ENCODE measurements around the gene DSCAML1. TPM values are rescaled to one million over a fixed set of nuclear protein-coding genes. Genes with fewer than 3 reads are reported as not detected.

DSCAML1 gene
- total RNA-seq, 1 donor from 2014 or later = 4.0 TPM

DNA sequence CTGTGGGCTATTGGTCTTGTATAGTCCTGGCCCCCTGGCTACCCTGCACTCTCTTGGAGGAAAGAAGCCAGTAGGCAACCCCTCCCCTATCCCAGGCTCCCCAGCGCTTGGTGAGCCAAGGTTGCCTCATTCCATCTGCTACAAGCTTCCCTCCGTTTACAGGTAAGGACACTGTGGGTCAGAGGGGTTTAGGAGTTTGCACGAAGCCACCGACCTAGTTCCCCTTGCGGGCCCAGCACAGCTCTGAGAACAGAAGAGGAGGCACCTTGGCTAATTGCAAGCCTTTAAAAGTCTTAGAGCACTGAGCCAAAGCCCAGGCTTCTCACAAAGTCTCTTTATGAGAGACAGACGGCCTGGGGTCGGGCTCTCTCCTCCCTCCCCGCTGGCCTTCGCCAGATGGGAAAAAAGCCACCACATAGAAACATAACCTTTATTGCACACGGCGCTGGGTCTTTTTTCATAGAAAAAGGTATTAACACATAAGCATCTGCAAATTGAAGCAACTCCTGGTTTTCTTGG lies 369.6 kb downstream of the DSCAML1 start:
- no peak for TF ChIP-seq CTCF (conservative IDR thresholded peaks at IDR 0.05; ENCODE audit: low read depth, low read length)
- H3K4me3 ChIP-seq (ENCODE audit: low read depth, low read length) = no peak overlapping the region
- no peak for DNase-seq (ENCODE audit: low read depth)

GRCh38 chr11:117426941-117427340 lies 370.1 kb downstream of the DSCAML1 start:
- H3K4me3 ChIP-seq (ENCODE audit: low read depth, low read length) = no peak overlapping the region
- no peak for TF ChIP-seq CTCF (conservative IDR thresholded peaks at IDR 0.05; ENCODE audit: low read depth, low read length)
- DNase-seq (ENCODE audit: low read depth) = no peak

- peak; percentile 98 for TF ChIP-seq CTCF (conservative IDR thresholded peaks at IDR 0.05; ENCODE audit: low read depth, low read length)
- no peak overlapping the region for H3K4me3 ChIP-seq (ENCODE audit: low read depth, low read length)
- DNase-seq (ENCODE audit: low read depth) = peak; percentile 1
Measured at GRCh38 chr11:117426297-117426685, 370.7 kb downstream of the DSCAML1 start.

DNA sequence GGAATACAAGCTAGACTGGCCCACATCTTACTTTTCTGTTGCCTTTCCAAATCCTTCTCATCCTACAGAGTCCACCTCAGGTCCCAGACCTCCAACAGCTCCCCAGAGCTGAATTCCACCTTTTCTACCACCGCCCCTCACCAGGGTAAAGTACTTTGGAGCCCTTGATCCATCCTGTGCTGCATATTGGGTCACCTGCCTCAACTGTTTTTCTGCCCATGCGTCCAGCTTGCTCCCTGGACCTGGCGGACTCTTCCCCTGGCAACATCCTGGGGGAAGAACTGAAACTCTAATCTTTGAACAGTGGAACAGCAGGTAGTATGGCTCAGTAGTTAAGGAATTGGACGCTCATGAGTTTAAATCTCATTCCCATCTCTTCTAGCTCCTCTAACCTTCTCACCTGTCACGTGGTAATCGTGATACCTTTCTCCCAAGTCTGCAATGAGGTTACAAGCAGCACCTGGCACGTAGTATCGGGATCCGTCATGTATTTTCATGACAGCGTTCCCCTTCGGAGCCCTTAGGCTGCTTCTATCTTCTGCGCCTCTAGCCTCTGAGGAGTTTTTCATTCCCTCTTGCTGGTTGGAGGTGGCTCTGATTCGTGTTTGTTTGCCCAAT lies 371.2 kb downstream of the DSCAML1 start:
- no peak for DNase-seq (ENCODE audit: low read depth)
- no peak overlapping the region for H3K4me3 ChIP-seq (ENCODE audit: low read depth, low read length)
- TF ChIP-seq CTCF (conservative IDR thresholded peaks at IDR 0.05; ENCODE audit: low read depth, low read length) = no peak

DNA sequence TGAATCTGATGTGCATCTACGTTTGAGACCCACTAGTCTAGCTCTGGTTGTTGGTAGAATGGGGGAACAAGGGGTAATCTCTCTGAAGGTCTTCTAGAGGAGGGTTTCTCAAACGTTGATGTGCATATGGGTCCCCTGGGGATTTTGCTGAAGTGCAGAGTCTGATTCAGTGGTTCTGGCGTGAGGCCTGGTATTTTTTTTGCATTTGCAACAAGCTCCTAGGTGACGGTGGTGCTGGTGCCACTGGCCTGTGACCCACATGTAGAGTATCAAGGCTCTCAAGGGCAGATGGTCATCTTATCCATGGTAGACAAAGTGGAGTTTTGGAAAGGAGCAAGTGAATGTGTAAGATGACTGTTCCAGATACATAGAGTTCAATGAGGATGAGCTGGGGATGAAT lies 372.2 kb downstream of the DSCAML1 start:
- TF ChIP-seq CTCF (conservative IDR thresholded peaks at IDR 0.05; ENCODE audit: low read depth, low read length) = no peak
- H3K4me3 ChIP-seq (ENCODE audit: low read depth, low read length) = no peak overlapping the region
- no peak for DNase-seq (ENCODE audit: low read depth)

- TF ChIP-seq CTCF (conservative IDR thresholded peaks at IDR 0.05; ENCODE audit: low read depth, low read length) = no peak
- no peak overlapping the region for H3K4me3 ChIP-seq (ENCODE audit: low read depth, low read length)
- no peak for DNase-seq (ENCODE audit: low read depth)
Measured at GRCh38 chr11:117423046-117423575, 373.9 kb downstream of the DSCAML1 start.

DNA sequence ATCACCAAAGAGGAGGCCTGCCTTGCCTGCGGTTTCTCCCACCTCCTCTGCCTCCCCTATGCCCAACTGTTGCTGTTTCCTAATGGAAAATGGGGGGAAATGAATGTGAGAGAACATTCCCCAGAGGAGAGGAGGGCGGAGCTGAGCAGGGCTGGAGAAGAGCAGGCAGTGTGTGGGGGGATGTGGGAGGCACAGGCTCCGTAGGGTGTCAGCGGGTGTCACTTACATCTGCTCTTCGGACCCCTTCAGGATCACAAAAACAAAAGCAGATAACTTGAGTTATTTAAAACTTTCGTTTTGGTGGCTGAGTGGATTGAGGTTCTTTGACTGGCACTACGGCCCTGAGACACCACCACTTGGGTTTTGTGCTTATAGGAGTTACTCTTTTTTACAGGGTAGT lies 375.5 kb downstream of the DSCAML1 start:
- DNase-seq (ENCODE audit: low read depth) = no peak
- no peak for TF ChIP-seq CTCF (conservative IDR thresholded peaks at IDR 0.05; ENCODE audit: low read depth, low read length)
- no peak overlapping the region for H3K4me3 ChIP-seq (ENCODE audit: low read depth, low read length)
